ENCODE measurements around the gene NCAPH2.
A peak's percentile ranks its signal among the peaks of the same experiment; 100 is the strongest.

The NCAPH2 gene

GRCh38 chr22:50506611-50507420, 1.2 kb upstream of the NCAPH2 start:
- peak overlapping the region; percentile 98 for H3K4me3 ChIP-seq (ENCODE audit: low read depth, low read length)
- peak overlapping the region; percentile 63 for H3K27ac ChIP-seq
- TF ChIP-seq, protein P1, sequence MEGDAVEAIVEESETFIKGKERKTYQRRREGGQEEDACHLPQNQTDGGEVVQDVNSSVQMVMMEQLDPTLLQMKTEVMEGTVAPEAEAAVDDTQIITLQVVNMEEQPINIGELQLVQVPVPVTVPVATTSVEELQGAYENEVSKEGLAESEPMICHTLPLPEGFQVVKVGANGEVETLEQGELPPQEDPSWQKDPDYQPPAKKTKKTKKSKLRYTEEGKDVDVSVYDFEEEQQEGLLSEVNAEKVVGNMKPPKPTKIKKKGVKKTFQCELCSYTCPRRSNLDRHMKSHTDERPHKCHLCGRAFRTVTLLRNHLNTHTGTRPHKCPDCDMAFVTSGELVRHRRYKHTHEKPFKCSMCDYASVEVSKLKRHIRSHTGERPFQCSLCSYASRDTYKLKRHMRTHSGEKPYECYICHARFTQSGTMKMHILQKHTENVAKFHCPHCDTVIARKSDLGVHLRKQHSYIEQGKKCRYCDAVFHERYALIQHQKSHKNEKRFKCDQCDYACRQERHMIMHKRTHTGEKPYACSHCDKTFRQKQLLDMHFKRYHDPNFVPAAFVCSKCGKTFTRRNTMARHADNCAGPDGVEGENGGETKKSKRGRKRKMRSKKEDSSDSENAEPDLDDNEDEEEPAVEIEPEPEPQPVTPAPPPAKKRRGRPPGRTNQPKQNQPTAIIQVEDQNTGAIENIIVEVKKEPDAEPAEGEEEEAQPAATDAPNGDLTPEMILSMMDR (IDR thresholded peaks at IDR 0.05; ENCODE audit: low read depth, low read length, missing control alignments), result no peak
- peaks cover 25% of the 10 kb centered on the region for H3K36me3 ChIP-seq (replicated peaks)
- in situ Hi-C loops (cut with HindIII; ENCODE audit: low pct_ligation_motif_present, low sequenced_read_pairs), result no loop called here
- no peak for DNase-seq
- H3K27me3 ChIP-seq (replicated peaks), result no peaks in the 10 kb centered on the region

DNA sequence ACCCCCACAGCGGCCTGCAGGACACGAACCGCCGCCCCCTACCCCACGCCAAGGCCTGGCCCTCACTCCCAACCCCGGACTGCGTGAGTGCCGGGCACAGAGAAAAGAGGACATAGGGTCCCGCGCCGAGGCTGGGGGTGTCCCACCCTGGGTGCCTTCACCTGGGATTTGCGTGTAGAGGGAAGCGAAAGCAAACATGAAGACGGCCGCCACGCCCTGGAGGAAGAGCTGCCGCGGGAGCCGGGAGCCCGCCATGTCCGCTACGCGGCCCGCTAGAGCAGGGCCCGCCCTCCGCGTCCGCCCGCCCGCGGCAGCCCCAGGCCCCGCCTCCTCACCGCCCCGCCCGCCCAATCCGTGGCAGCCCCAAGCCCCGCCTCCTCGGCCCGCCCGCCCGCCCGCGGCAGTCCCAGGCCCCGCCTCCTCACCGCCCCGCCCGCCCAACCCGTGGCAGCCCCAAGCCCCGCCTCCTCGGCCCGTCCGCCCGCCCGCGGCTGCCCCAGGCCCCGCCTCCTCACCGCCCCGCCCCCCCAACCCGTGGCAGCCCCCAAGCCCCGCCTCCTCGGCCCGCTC, 518 bp upstream of the NCAPH2 start, which contains the start of gene LMF2:
LMF2 (minus strand) TSS at position 282 of the 570 bp plus-strand sequence; CDS start at position 255, 27 bp downstream.
- peaks cover 22% of the 10 kb centered on the region for H3K36me3 ChIP-seq (replicated peaks)
- in situ Hi-C loops (cut with HindIII; ENCODE audit: low pct_ligation_motif_present, low sequenced_read_pairs), result no loop called here
- H3K27me3 ChIP-seq (replicated peaks), result no peaks in the 10 kb centered on the region

DNA sequence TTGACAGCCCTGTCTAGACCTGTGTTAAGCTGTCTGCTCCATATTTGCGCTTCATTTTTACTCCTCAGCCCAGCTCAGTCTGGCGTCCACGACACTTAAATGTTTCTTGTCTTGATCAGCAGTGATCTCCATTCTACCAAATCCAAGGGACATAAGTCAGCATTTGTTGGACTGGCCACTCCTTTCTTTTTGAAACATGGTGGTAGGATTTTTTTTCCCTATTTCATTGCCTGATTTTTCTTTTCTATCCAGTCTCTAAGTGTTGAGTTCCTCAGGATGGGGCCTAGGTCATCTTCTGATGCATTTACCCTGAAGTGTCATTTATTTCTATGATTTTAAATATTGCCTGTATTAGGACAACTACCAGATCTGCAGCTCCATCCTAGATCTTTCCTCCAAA, 873 bp downstream of the NCAPH2 start:
- Histone ChIP-seq H3K27me3 (replicated peaks) (no peaks in the 10 kb centered on the region), H3K36me3 (replicated peaks) (peaks cover 16% of the 10 kb centered on the region), H3K4me3 (ENCODE audit: low read depth, low read length) (peak overlapping the region; percentile 82), H3K27ac (peak overlapping the region; percentile 60)
- no peak for DNase-seq
- in situ Hi-C loops (cut with HindIII; ENCODE audit: low pct_ligation_motif_present, low sequenced_read_pairs), result no loop called here
- TF ChIP-seq, protein P1 (IDR thresholded peaks at IDR 0.05; ENCODE audit: low read depth, low read length, missing control alignments), result no peak

More for the DNA sequence above, 518 bp upstream of the NCAPH2 start, which contains the start of gene LMF2:
- H3K4me3 ChIP-seq (ENCODE audit: low read depth, low read length), result peak within 1 kb of the TSS; percentile 98
- TF ChIP-seq, protein P1 (IDR thresholded peaks at IDR 0.05; ENCODE audit: low read depth, low read length, missing control alignments), result no peak
- peak; percentile 69 for DNase-seq
- H3K27ac ChIP-seq, result peak within 1 kb of the TSS; percentile 63

DNA sequence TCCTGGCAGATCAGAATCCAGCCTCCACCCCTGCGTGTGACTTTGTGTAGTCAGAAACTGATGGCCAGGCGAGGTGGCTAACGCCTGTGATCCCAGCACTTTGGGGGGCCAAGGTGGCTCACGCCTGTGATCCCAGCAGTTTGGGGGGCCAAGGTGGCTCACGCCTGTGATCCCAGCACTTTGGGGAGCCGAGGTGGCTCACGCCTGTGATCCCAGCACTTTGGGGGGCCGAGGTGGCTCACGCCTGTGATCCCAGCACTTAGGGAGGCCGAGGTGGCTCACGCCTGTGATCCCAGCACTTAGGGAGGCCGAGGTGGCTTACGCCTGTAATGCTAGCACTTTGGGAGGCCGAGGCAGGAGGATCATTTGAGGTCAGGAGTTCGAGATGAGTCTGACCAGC, 5.2 kb downstream of the NCAPH2 start:
- DNase-seq, result no peak
- in situ Hi-C loops (cut with HindIII; ENCODE audit: low pct_ligation_motif_present, low sequenced_read_pairs), result no loop called here

DNA sequence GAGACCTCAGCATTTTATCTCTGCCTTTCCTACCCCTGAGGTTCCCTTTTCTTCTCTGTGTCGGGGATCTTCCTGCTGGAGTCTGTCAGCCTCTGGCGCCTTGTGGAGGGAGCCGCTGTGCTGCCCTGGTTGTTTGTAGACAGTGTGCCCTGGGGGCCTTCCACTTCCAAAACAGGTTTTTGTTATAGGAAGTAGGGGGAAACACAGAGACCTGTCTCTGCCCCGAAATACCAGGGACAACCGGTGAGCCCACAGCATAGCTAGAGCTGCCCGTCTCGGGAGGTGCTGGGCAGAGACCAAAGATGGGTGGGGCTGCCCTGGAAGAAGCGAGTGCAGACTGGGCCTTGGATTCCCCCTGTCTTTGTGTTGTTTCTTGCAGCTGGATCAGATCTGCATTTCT, 8.0 kb downstream of the NCAPH2 start:
- in situ Hi-C loops (cut with HindIII; ENCODE audit: low pct_ligation_motif_present, low sequenced_read_pairs), result no loop called here
- H3K36me3 ChIP-seq (replicated peaks), result peaks cover 6% of the 10 kb centered on the region

More for the DNA sequence above, 5.2 kb downstream of the NCAPH2 start:
- Histone ChIP-seq H3K27me3 (replicated peaks) (no peaks in the 10 kb centered on the region), H3K36me3 (replicated peaks) (no peaks in the 10 kb centered on the region), H3K27ac (no peak overlapping the region), H3K4me3 (ENCODE audit: low read depth, low read length) (no peak overlapping the region)
- TF ChIP-seq, protein P1 (IDR thresholded peaks at IDR 0.05; ENCODE audit: low read depth, low read length, missing control alignments), result no peak

More for the DNA sequence above, 8.0 kb downstream of the NCAPH2 start:
- TF ChIP-seq, protein P1 (IDR thresholded peaks at IDR 0.05; ENCODE audit: low read depth, low read length, missing control alignments), result no peak
- Histone ChIP-seq H3K27me3 (replicated peaks) (no peaks in the 10 kb centered on the region), H3K4me3 (ENCODE audit: low read depth, low read length) (no peak overlapping the region), H3K27ac (no peak overlapping the region)
- no peak for DNase-seq
